IMR-90 (cell line): ENCODE measurements around the gene LAMB1. TPM values are rescaled to one million over a fixed set of nuclear protein-coding genes. Genes with fewer than 3 reads are reported as not detected.

Experiments used
- ATAC-seq: fragments of 200-7000 bp; cut with Tn5 transposase; 2 replicates; pipeline ENCODE4 v1.9.1; 2020; ENCODE audit warnings: low read depth, mild to moderate bottlenecking, moderate library complexity
- BruUV-seq: library from RNA; stranded (reverse); fragments of 400-500 nt; replicated peaks from 2 replicates; lab custom pipeline; 2021; lab: Mats Ljungman, UMichigan
- CTCF ChIA-PET: fragments of 300-600 bp; formaldehyde crosslinking; extraction: SDS; loops from one replicate; lab custom pipeline; 2021; ENCODE audit warnings: antibody characterized with exemption; lab: Yijun Ruan, JAX
- POLR2A ChIA-PET: fragments of 300-600 bp; sonication (Branson Sonifier 250); formaldehyde crosslinking; loops from one replicate; lab custom pipeline; 2022; ENCODE audit warnings: antibody characterized with exemption; ENCODE audit not compliant: unreplicated experiment; lab: Charles Lee
- DNase-seq: peaks from one replicate; pipeline ENCODE4 v3.0.0; 2013
- H2AFZ ChIP-seq: replicated peaks from 2 replicates; pipeline ENCODE3; 2013; ENCODE audit warnings: low read length, mild to moderate bottlenecking; ENCODE audit not compliant: poor library complexity
- H2AK5ac ChIP-seq: 2 replicates; pipeline ENCODE4 v1.6.1; 2013; ENCODE audit warnings: low read depth, low read length, inconsistent platforms
- H2AK9ac ChIP-seq: replicated peaks from 2 replicates; pipeline ENCODE3; 2013; ENCODE audit warnings: mild to moderate bottlenecking, low read depth, low read length, moderate library complexity; ENCODE audit not compliant: poor library complexity
- H2BK120ac ChIP-seq: 2 replicates; pipeline ENCODE4 v1.6.1; 2013; ENCODE audit warnings: low read depth, low read length, inconsistent platforms
- H2BK15ac ChIP-seq: 3 replicates; pipeline ENCODE4 v1.6.1; 2013; ENCODE audit warnings: low read depth, low read length, inconsistent platforms
- H2BK20ac ChIP-seq: 2 replicates; pipeline ENCODE4 v1.6.1; 2013; ENCODE audit warnings: low read depth, mild to moderate bottlenecking, inconsistent platforms, low read length, moderate library complexity
- H2BK5ac ChIP-seq: 2 replicates; pipeline ENCODE4 v1.6.1; 2013; ENCODE audit warnings: mild to moderate bottlenecking, low read depth, low read length, inconsistent platforms; ENCODE audit not compliant: poor library complexity, severe bottlenecking
- H3K14ac ChIP-seq: replicated peaks from 2 replicates; pipeline ENCODE4 v1.6.1; 2013; ENCODE audit warnings: low read depth, low read length, inconsistent platforms
- H3K18ac ChIP-seq: 2 replicates; pipeline ENCODE4 v1.6.1; 2013; ENCODE audit warnings: low read depth, low read length, control low read depth
- H3K23ac ChIP-seq: 2 replicates; pipeline ENCODE4 v1.6.1; 2013; ENCODE audit warnings: low read depth, low read length, inconsistent platforms
- H3K27ac ChIP-seq: 2 replicates; pipeline ENCODE4 v1.5.1; 2013; ENCODE audit warnings: mild to moderate bottlenecking, control low read depth, low read length; ENCODE audit not compliant: insufficient read depth
- H3K27me3 ChIP-seq: 2 replicates; pipeline ENCODE4 v1.6.1; 2013; ENCODE audit warnings: low read length; ENCODE audit not compliant: control insufficient read depth, insufficient read depth
- H3K36me3 ChIP-seq: 2 replicates; pipeline ENCODE4 v1.6.1; 2013; ENCODE audit warnings: low read length, mixed read lengths; ENCODE audit not compliant: control insufficient read depth, insufficient read depth
- H3K4ac ChIP-seq: 2 replicates; pipeline ENCODE4 v1.6.1; 2013; ENCODE audit warnings: low read depth, low read length, inconsistent platforms
- H3K4me1 ChIP-seq: 2 replicates; pipeline ENCODE4 v1.6.1; 2013; ENCODE audit warnings: low read length, mixed read lengths; ENCODE audit not compliant: control insufficient read depth, insufficient read depth
- H3K4me2 ChIP-seq: 2 replicates; pipeline ENCODE4 v1.6.1; 2013; ENCODE audit warnings: low read depth, mild to moderate bottlenecking, control low read depth, low read length, moderate library complexity
- H3K4me3 ChIP-seq: 2 replicates; pipeline ENCODE4 v1.5.1; 2013; ENCODE audit warnings: low read depth, mild to moderate bottlenecking, control low read depth, low read length, moderate library complexity; ENCODE audit not compliant: insufficient read depth
- H3K56ac ChIP-seq: 2 replicates; pipeline ENCODE4 v1.6.1; 2013; ENCODE audit warnings: low read length, inconsistent platforms; ENCODE audit not compliant: insufficient read depth; ENCODE audit errors: extremely low read depth
- H3K79me1 ChIP-seq, 2 experiments: 2 replicates each; pipeline ENCODE4 v1.6.1; 2013; ENCODE audit warnings: low read length in 2 of 2, inconsistent platforms in 1 of 2, low read depth in 1 of 2
- H3K9ac ChIP-seq: 2 replicates; pipeline ENCODE4 v1.6.1; 2013; ENCODE audit warnings: low read depth, low read length, control low read depth
- H3K9me1 ChIP-seq: 2 replicates; pipeline ENCODE4 v1.6.1; 2013; ENCODE audit warnings: low read length, inconsistent platforms; ENCODE audit not compliant: insufficient read depth
- H3K9me3 ChIP-seq: 2 replicates; pipeline ENCODE4 v1.6.1; 2013; ENCODE audit warnings: low read length; ENCODE audit not compliant: control insufficient read depth, insufficient read depth
- H4K20me1 ChIP-seq: 2 replicates; pipeline ENCODE4 v1.6.1; 2013; ENCODE audit warnings: low read length, inconsistent platforms; ENCODE audit not compliant: insufficient read depth
- H4K5ac ChIP-seq: 2 replicates; pipeline ENCODE4 v1.6.1; 2013; ENCODE audit warnings: mild to moderate bottlenecking, low read depth, low read length, control low read depth
- H4K8ac ChIP-seq, 2 experiments: 2 replicates each; pipeline ENCODE4 v1.6.1; 2013; ENCODE audit warnings: low read depth in 2 of 2, low read length in 2 of 2, control low read depth in 1 of 2, inconsistent platforms in 1 of 2
- H4K91ac ChIP-seq: 2 replicates; pipeline ENCODE4 v1.6.1; 2013; ENCODE audit warnings: low read depth, low read length, inconsistent platforms; ENCODE audit not compliant: insufficient read depth
- BHLHE40 ChIP-seq: fragments of 150-350 bp; IDR thresholded peaks from 2 replicates; pipeline ENCODE4 v1.6.1; 2016; ENCODE audit warnings: mild to moderate bottlenecking, low read depth, low read length
- CHD1 ChIP-seq: IDR thresholded peaks from 2 replicates; pipeline ENCODE4 v1.6.1; 2012; ENCODE audit warnings: low read depth, low read length, improper control_type of control experiment
- MAFK ChIP-seq: IDR thresholded peaks from 2 replicates; pipeline ENCODE4 v1.6.1; 2012; ENCODE audit warnings: low read depth, low read length, improper control_type of control experiment
- POLR2A ChIP-seq: IDR thresholded peaks from 2 replicates; pipeline ENCODE4 v1.6.1; 2012; ENCODE audit warnings: mild to moderate bottlenecking, low read depth, low read length
- RAD21 ChIP-seq: IDR thresholded peaks from 2 replicates; pipeline ENCODE4 v1.6.1; 2012; ENCODE audit warnings: low read length, improper control_type of control experiment
- SMC3 ChIP-seq: fragments of 150-350 bp; IDR thresholded peaks from 2 replicates; pipeline ENCODE4 v1.6.1; 2016; ENCODE audit warnings: low read depth, mild to moderate bottlenecking, antibody characterized with exemption, low read length, moderate library complexity
- WGBS, 2 experiments: methylation state at CpG; one replicate each; pipeline versions ENCODE4 v1.1.5 to v1.1.7; 2013; ENCODE audit warnings: missing lambda C conversion rate in 2 of 2; ENCODE audit not compliant: insufficient read length in 1 of 2; ENCODE audit errors: extremely low coverage in 2 of 2; 5-methylcytosine and 5-hydroxymethylcytosine counted together
- dilution Hi-C: fragments of 300-500 bp; cut with HindIII; formaldehyde crosslinking; loops from one replicate; pipeline ENCODE4 v1.14.3; 2018; ENCODE audit warnings: low sequenced_read_pairs; ENCODE audit not compliant: unreplicated experiment
- in situ Hi-C: fragments of 300-500 bp; cut with MboI; formaldehyde crosslinking; loops from 3 replicates; pipeline ENCODE4 v1.14.3; 2019; ENCODE audit warnings: low sequenced_read_pairs, inconsistent platforms, mixed read lengths
- intact Hi-C: fragments of 100-400 bp; cut with micrococcal nuclease; formaldehyde crosslinking; loops from 2 replicates; pipeline ENCODE4 v1.10.0; 2022
- polyA plus RNA-seq, 3 experiments: library from polyadenylated mRNA; depleted of rRNA; stranded (reverse); fragments of >200 nt; gene quantifications; 2 replicates each; pipeline ENCODE4 v1.2.3, GENCODE V29; 2012; ENCODE audit warnings: low replicate concordance in 1 of 3
- total RNA-seq: library from RNA; depleted of rRNA; stranded (reverse); fragments of >200 nt; gene quantifications from 2 replicates; pipeline ENCODE4 v1.2.3, GENCODE V29; 2012
- TF ChIP-seq, protein P1 (sequence below): conservative IDR thresholded peaks from 2 replicates; pipeline ENCODE4 v1.5.1; 2012; ENCODE audit warnings: mild to moderate bottlenecking, low read depth, low read length, improper control_type of control experiment

Gene LAMB1
- total and polyA plus RNA-seq, 2 of the 4 experiments (the other 2 are of a cell fraction), result 114 to 117 TPM

DNA sequence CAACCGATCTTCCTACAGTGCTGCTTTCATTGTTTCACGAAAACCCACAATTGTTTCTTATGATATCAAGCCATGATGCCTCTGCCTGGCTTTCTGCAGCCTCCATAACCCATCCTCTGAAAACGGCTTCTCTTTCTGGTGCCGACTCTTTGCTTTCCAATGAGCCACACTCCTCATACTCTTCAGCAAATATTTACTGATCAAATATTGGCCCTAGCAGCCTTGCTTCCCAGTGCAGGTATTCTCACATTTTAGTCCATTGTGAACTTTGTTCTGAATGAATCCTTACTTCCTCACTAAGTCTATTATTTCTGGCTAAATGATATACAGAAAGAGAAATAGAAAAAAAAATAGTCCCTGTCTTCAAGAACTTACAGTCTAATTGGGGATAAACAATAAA lies 35.5 kb downstream of the LAMB1 start:
- no peak overlapping the region for H3K14ac ChIP-seq
- ChIA-PET POLR2A (no interaction called here), CTCF (no interaction called here)
- H4K91ac ChIP-seq, result no peak overlapping the region
- peaks cover 4 to 47% of the 10 kb centered on the region in 2 experiments; a peak in 2 of 4 replicates for H3K79me1 ChIP-seq
- H2AK9ac ChIP-seq, result no peak overlapping the region
- TF ChIP-seq POLR2A (no peak), RAD21 (no peak), BHLHE40 (no peak), MAFK (no peak), SMC3 (no peak), CHD1 (no peak)
- TF ChIP-seq, protein P1, sequence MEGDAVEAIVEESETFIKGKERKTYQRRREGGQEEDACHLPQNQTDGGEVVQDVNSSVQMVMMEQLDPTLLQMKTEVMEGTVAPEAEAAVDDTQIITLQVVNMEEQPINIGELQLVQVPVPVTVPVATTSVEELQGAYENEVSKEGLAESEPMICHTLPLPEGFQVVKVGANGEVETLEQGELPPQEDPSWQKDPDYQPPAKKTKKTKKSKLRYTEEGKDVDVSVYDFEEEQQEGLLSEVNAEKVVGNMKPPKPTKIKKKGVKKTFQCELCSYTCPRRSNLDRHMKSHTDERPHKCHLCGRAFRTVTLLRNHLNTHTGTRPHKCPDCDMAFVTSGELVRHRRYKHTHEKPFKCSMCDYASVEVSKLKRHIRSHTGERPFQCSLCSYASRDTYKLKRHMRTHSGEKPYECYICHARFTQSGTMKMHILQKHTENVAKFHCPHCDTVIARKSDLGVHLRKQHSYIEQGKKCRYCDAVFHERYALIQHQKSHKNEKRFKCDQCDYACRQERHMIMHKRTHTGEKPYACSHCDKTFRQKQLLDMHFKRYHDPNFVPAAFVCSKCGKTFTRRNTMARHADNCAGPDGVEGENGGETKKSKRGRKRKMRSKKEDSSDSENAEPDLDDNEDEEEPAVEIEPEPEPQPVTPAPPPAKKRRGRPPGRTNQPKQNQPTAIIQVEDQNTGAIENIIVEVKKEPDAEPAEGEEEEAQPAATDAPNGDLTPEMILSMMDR, result no peak
- no peak overlapping the region for H2BK120ac ChIP-seq
- H3K27me3 ChIP-seq, result no peaks in the 10 kb centered on the region
- WGBS, 2 experiments, result 89% methylated on average over 2 of the region's 4 CpGs; no CpG with 5 or more reads in 1 of the 2 experiments
- no peaks in the 10 kb centered on the region for H3K9me3 ChIP-seq
- H3K9ac ChIP-seq, result no peak overlapping the region
- in situ Hi-C loops (no loop called here), dilution Hi-C loops (no loop called here), intact Hi-C loops (no loop called here)
- no peak for DNase-seq
- no peak overlapping the region for H2BK5ac ChIP-seq
- H3K4ac ChIP-seq, result no peak overlapping the region
- H4K5ac ChIP-seq, result no peak overlapping the region
- H3K36me3 ChIP-seq, result peaks cover 58% of the 10 kb centered on the region
- H3K27ac ChIP-seq, result no peak overlapping the region
- H3K9me1 ChIP-seq, result peaks cover 23% of the 10 kb centered on the region
- no peak overlapping the region; the same call in 1 of the 2 replicates for H3K23ac ChIP-seq
- H4K20me1 ChIP-seq, result peaks cover 18% of the 10 kb centered on the region
- no peak overlapping the region for H2AK5ac ChIP-seq
- no peak overlapping the region for H2BK20ac ChIP-seq
- H2BK15ac ChIP-seq, result no peak overlapping the region
- no peak overlapping the region for H3K4me2 ChIP-seq
- H3K4me1 ChIP-seq, result peaks cover 6% of the 10 kb centered on the region
- no peak overlapping the region for H4K8ac ChIP-seq
- ATAC-seq, result no peak
- H3K56ac ChIP-seq, result no peak overlapping the region
- H3K4me3 ChIP-seq, result no peak overlapping the region
- no peak overlapping the region for H3K18ac ChIP-seq
- no peak overlapping the region for H2AFZ ChIP-seq
- BruUV-seq, result no TSS peak
